Measurements from ENCODE around the gene ACBD6. TPM values are rescaled to one million over a fixed set of nuclear protein-coding genes. Genes with fewer than 3 reads are reported as not detected.

The ACBD6 gene
- total and polyA plus RNA-seq, 2 experiments from 2014 or later = 36.3 to 45.8 TPM

GRCh38 chr1:180251526-180252305, 250.7 kb downstream of the ACBD6 start:
- WGBS (ENCODE audit: low lambda C conversion rate, missing lambda C conversion rate) = 87% methylated on average over 9 of the region's 9 CpGs
- H4K20me1 ChIP-seq (ENCODE audit: insufficient read depth, poor library complexity, severe bottlenecking) = no peaks in the 10 kb centered on the region
- H3K4me3 ChIP-seq = no peak overlapping the region
- H3K79me2 ChIP-seq = no peaks in the 10 kb centered on the region
- no peak for DNase-seq (ENCODE audit: low spot score)
- TF ChIP-seq CTCF (IDR thresholded peaks at IDR 0.05; ENCODE audit: poor library complexity) = no peak
- TF ChIP-seq EZH2phosphoT487 (IDR thresholded peaks at IDR 0.05; ENCODE audit: low read depth, severe bottlenecking, unreplicated experiment) = no peak
- TF ChIP-seq EZH2 (IDR thresholded peaks at IDR 0.05; ENCODE audit: borderline replicate concordance) = no peak
- no peak overlapping the region for H3K4me2 ChIP-seq
- no peaks in the 10 kb centered on the region for H3K4me1 ChIP-seq (ENCODE audit: insufficient read depth)
- H2AFZ ChIP-seq = no peak overlapping the region
- H3K27me3 ChIP-seq = no peaks in the 10 kb centered on the region
- no peaks in the 10 kb centered on the region for H3K9me2 ChIP-seq (replicated peaks; ENCODE audit: insufficient read depth)
- H3K36me3 ChIP-seq (replicated peaks; ENCODE audit: insufficient read depth, low read depth) = no peaks in the 10 kb centered on the region
- H3K27ac ChIP-seq = no peak overlapping the region
- H3K9me3 ChIP-seq (ENCODE audit: low read depth) = no peaks in the 10 kb centered on the region

- no peaks in the 10 kb centered on the region for H3K27me3 ChIP-seq
- H2AFZ ChIP-seq = no peak overlapping the region
- H3K36me3 ChIP-seq (replicated peaks; ENCODE audit: insufficient read depth, low read depth) = no peaks in the 10 kb centered on the region
- no peaks in the 10 kb centered on the region for H4K20me1 ChIP-seq (ENCODE audit: insufficient read depth, poor library complexity, severe bottlenecking)
- H3K9me3 ChIP-seq (ENCODE audit: low read depth) = no peaks in the 10 kb centered on the region
- no peak for DNase-seq (ENCODE audit: low spot score)
- no peak overlapping the region for H3K27ac ChIP-seq
- TF ChIP-seq CTCF (IDR thresholded peaks at IDR 0.05; ENCODE audit: poor library complexity) (no peak), EZH2phosphoT487 (IDR thresholded peaks at IDR 0.05; ENCODE audit: low read depth, severe bottlenecking, unreplicated experiment) (no peak), EZH2 (IDR thresholded peaks at IDR 0.05; ENCODE audit: borderline replicate concordance) (no peak)
- 91% methylated on average over 16 of the region's 16 CpGs for WGBS (ENCODE audit: low lambda C conversion rate, missing lambda C conversion rate)
- no peaks in the 10 kb centered on the region for H3K9me2 ChIP-seq (replicated peaks; ENCODE audit: insufficient read depth)
- no peaks in the 10 kb centered on the region for H3K4me1 ChIP-seq (ENCODE audit: insufficient read depth)
- H3K79me2 ChIP-seq = no peaks in the 10 kb centered on the region
- H3K4me2 ChIP-seq = no peak overlapping the region
- H3K4me3 ChIP-seq = no peak overlapping the region
These were observed 251.4 kb downstream of the ACBD6 start for GRCh38 chr1:180250883-180251509.

GRCh38 chr1:180250499-180250770, 251.9 kb downstream of the ACBD6 start:
- Histone ChIP-seq H3K36me3 (replicated peaks; ENCODE audit: insufficient read depth, low read depth) (no peaks in the 10 kb centered on the region), H2AFZ (no peak overlapping the region), H3K4me2 (no peak overlapping the region), H3K27me3 (no peaks in the 10 kb centered on the region), H3K4me3 (no peak overlapping the region), H3K4me1 (ENCODE audit: insufficient read depth) (no peaks in the 10 kb centered on the region), H3K9me3 (ENCODE audit: low read depth) (no peaks in the 10 kb centered on the region), H3K9me2 (replicated peaks; ENCODE audit: insufficient read depth) (no peaks in the 10 kb centered on the region), H3K27ac (no peak overlapping the region), H4K20me1 (ENCODE audit: insufficient read depth, poor library complexity, severe bottlenecking) (no peaks in the 10 kb centered on the region), H3K79me2 (no peaks in the 10 kb centered on the region)
- 83% methylated on average over 7 of the region's 7 CpGs for WGBS (ENCODE audit: low lambda C conversion rate, missing lambda C conversion rate)
- TF ChIP-seq EZH2 (IDR thresholded peaks at IDR 0.05; ENCODE audit: borderline replicate concordance) (no peak), EZH2phosphoT487 (IDR thresholded peaks at IDR 0.05; ENCODE audit: low read depth, severe bottlenecking, unreplicated experiment) (no peak), CTCF (IDR thresholded peaks at IDR 0.05; ENCODE audit: poor library complexity) (no peak)
- no peak for DNase-seq (ENCODE audit: low spot score)

Measured in hepatocyte (in vitro differentiated cells).